ENCODE measurements around the gene SLC5A8. TPM values are rescaled to one million over a fixed set of nuclear protein-coding genes. Genes with fewer than 3 reads are reported as not detected.
"Not testable (repeated sequence)": the region's sequence is repeated elsewhere in the genome, so short reads cannot be mapped to it uniquely, and the experiment has no call there.

Gene SLC5A8
- total RNA-seq, 3 donors from 2014 or later: not detected

GRCh38 chr12:101204602-101205304, 5.3 kb downstream of the SLC5A8 start:
- ATAC-seq: no peak
- Mint-ChIP-seq H3K27me3 (ENCODE audit: low read depth) (peaks cover 17% of the 10 kb centered on the region), H3K36me3 (ENCODE audit: insufficient read depth) (no peaks in the 10 kb centered on the region), H3K4me1 (ENCODE audit: low read depth) (no peaks in the 10 kb centered on the region), H3K9me3 (no peaks in the 10 kb centered on the region), H3K4me3 (no peak overlapping the region)
- no peak for DNase-seq

GRCh38 chr12:101200824-101201223, 9.2 kb downstream of the SLC5A8 start:
- H3K36me3 Mint-ChIP-seq (ENCODE audit: insufficient read depth): no peaks in the 10 kb centered on the region
- ATAC-seq (no peak), DNase-seq (no peak)
- no peaks in the 10 kb centered on the region for H3K9me3 Mint-ChIP-seq
- H3K4me3 Mint-ChIP-seq: no peak overlapping the region
- H3K27me3 Mint-ChIP-seq (ENCODE audit: low read depth): no peaks in the 10 kb centered on the region
- H3K4me1 Mint-ChIP-seq (ENCODE audit: low read depth): no peaks in the 10 kb centered on the region

GRCh38 chr12:101200145-101200544, 9.9 kb downstream of the SLC5A8 start:
- ATAC-seq (no peak), DNase-seq (no peak)
- Mint-ChIP-seq H3K9me3 (no peaks in the 10 kb centered on the region), H3K4me3 (no peak overlapping the region), H3K27me3 (ENCODE audit: low read depth) (no peaks in the 10 kb centered on the region), H3K36me3 (ENCODE audit: insufficient read depth) (no peaks in the 10 kb centered on the region), H3K4me1 (ENCODE audit: low read depth) (no peaks in the 10 kb centered on the region)

GRCh38 chr12:101186291-101186690, 23.7 kb downstream of the SLC5A8 start:
- DNase-seq (no peak), ATAC-seq (no peak)
- no peak overlapping the region for H3K4me3 Mint-ChIP-seq
- H3K9me3 Mint-ChIP-seq: no peaks in the 10 kb centered on the region
- H3K4me1 Mint-ChIP-seq (ENCODE audit: low read depth): no peaks in the 10 kb centered on the region
- no peaks in the 10 kb centered on the region for H3K36me3 Mint-ChIP-seq (ENCODE audit: insufficient read depth)
- H3K27me3 Mint-ChIP-seq (ENCODE audit: low read depth): no peaks in the 10 kb centered on the region

GRCh38 chr12:101181776-101182175, 28.3 kb downstream of the SLC5A8 start:
- Mint-ChIP-seq H3K36me3 (ENCODE audit: insufficient read depth) (no peaks in the 10 kb centered on the region), H3K4me1 (ENCODE audit: low read depth) (no peaks in the 10 kb centered on the region), H3K27me3 (ENCODE audit: low read depth) (no peaks in the 10 kb centered on the region), H3K9me3 (no peaks in the 10 kb centered on the region), H3K4me3 (no peak overlapping the region)
- DNase-seq (no peak), ATAC-seq (no peak)

GRCh38 chr12:101174541-101174940, 35.5 kb downstream of the SLC5A8 start:
- DNase-seq: no peak
- Mint-ChIP-seq H3K27me3 (ENCODE audit: low read depth) (peaks cover 3% of the 10 kb centered on the region), H3K36me3 (ENCODE audit: insufficient read depth) (no peaks in the 10 kb centered on the region), H3K9me3 (peaks cover 6% of the 10 kb centered on the region), H3K4me1 (ENCODE audit: low read depth) (no peaks in the 10 kb centered on the region), H3K4me3 (no peak overlapping the region)
- no peak for ATAC-seq

- DNase-seq (no peak), ATAC-seq (no peak)
- no peak overlapping the region for H3K4me3 Mint-ChIP-seq
- peaks cover 6% of the 10 kb centered on the region for H3K9me3 Mint-ChIP-seq
- peaks cover 3% of the 10 kb centered on the region for H3K27me3 Mint-ChIP-seq (ENCODE audit: low read depth)
- no peaks in the 10 kb centered on the region for H3K36me3 Mint-ChIP-seq (ENCODE audit: insufficient read depth)
- H3K4me1 Mint-ChIP-seq (ENCODE audit: low read depth): no peaks in the 10 kb centered on the region
These were observed 36.8 kb downstream of the SLC5A8 start for GRCh38 chr12:101173197-101173749.

GRCh38 chr12:101172316-101172715, 37.7 kb downstream of the SLC5A8 start:
- Mint-ChIP-seq H3K9me3 (peaks cover 6% of the 10 kb centered on the region), H3K4me1 (ENCODE audit: low read depth) (no peaks in the 10 kb centered on the region), H3K36me3 (ENCODE audit: insufficient read depth) (no peaks in the 10 kb centered on the region), H3K27me3 (ENCODE audit: low read depth) (peaks cover 3% of the 10 kb centered on the region), H3K4me3 (no peak overlapping the region)
- ATAC-seq (no peak), DNase-seq (no peak)

GRCh38 chr12:101168001-101168400, 42.0 kb downstream of the SLC5A8 start:
- Mint-ChIP-seq H3K27me3 (ENCODE audit: low read depth) (peaks cover 3% of the 10 kb centered on the region), H3K4me1 (ENCODE audit: low read depth) (no peaks in the 10 kb centered on the region), H3K9me3 (no peaks in the 10 kb centered on the region), H3K4me3 (no peak overlapping the region), H3K36me3 (ENCODE audit: insufficient read depth) (no peaks in the 10 kb centered on the region)
- ATAC-seq: no peak
- no peak for DNase-seq

GRCh38 chr12:101166866-101167265, 43.2 kb downstream of the SLC5A8 start:
- H3K4me3 Mint-ChIP-seq: no peak overlapping the region
- no peak for ATAC-seq
- H3K36me3 Mint-ChIP-seq (ENCODE audit: insufficient read depth): no peaks in the 10 kb centered on the region
- H3K9me3 Mint-ChIP-seq: no peaks in the 10 kb centered on the region
- peaks cover 3% of the 10 kb centered on the region for H3K27me3 Mint-ChIP-seq (ENCODE audit: low read depth)
- no peak for DNase-seq
- no peaks in the 10 kb centered on the region for H3K4me1 Mint-ChIP-seq (ENCODE audit: low read depth)

GRCh38 chr12:101165319-101165718, 44.7 kb downstream of the SLC5A8 start:
- no peaks in the 10 kb centered on the region for H3K4me1 Mint-ChIP-seq (ENCODE audit: low read depth)
- H3K9me3 Mint-ChIP-seq: no peaks in the 10 kb centered on the region
- H3K27me3 Mint-ChIP-seq (ENCODE audit: low read depth): peaks cover 3% of the 10 kb centered on the region
- H3K36me3 Mint-ChIP-seq (ENCODE audit: insufficient read depth): no peaks in the 10 kb centered on the region
- H3K4me3 Mint-ChIP-seq: no peak overlapping the region
- DNase-seq: no peak
- no peak for ATAC-seq

- H3K9me3 Mint-ChIP-seq; ATAC-seq; H3K27me3 Mint-ChIP-seq (ENCODE audit: low read depth); H3K36me3 Mint-ChIP-seq (ENCODE audit: insufficient read depth); H3K4me1 Mint-ChIP-seq (ENCODE audit: low read depth); H3K4me3 Mint-ChIP-seq; DNase-seq: not testable (repeated sequence)
These were observed 64.1 kb downstream of the SLC5A8 start for GRCh38 chr12:101145777-101146431.

- H3K9me3 Mint-ChIP-seq: no peaks in the 10 kb centered on the region
- no peak for ATAC-seq
- H3K36me3 Mint-ChIP-seq (ENCODE audit: insufficient read depth): no peaks in the 10 kb centered on the region
- no peaks in the 10 kb centered on the region for H3K27me3 Mint-ChIP-seq (ENCODE audit: low read depth)
- DNase-seq: no peak
- H3K4me1 Mint-ChIP-seq (ENCODE audit: low read depth): no peaks in the 10 kb centered on the region
- H3K4me3 Mint-ChIP-seq: no peak overlapping the region
These were observed 82.4 kb downstream of the SLC5A8 start for GRCh38 chr12:101127521-101128219.

- Mint-ChIP-seq H3K36me3 (ENCODE audit: insufficient read depth) (no peaks in the 10 kb centered on the region), H3K4me1 (ENCODE audit: low read depth) (no peaks in the 10 kb centered on the region), H3K9me3 (peaks cover 9% of the 10 kb centered on the region), H3K27me3 (ENCODE audit: low read depth) (no peaks in the 10 kb centered on the region), H3K4me3 (no peak overlapping the region)
- DNase-seq (no peak), ATAC-seq (no peak)
These were observed 92.2 kb downstream of the SLC5A8 start for GRCh38 chr12:101117842-101118241.
